Cardiac muscle cell (in vitro differentiated cells and primary cell): ENCODE results near the gene RPTN. TPM values are rescaled to one million over a fixed set of nuclear protein-coding genes. Genes with fewer than 3 reads are reported as not detected.

Source experiments
- DNase-seq, 2 donors: peaks; one replicate each; pipeline versions ENCODE4 v3.0.0 to v3.0.0-alpha.2; 2010 to 2017; ENCODE audit warnings: low read depth in 1 of 2, low spot score in 1 of 2
- H3K27ac ChIP-seq: fragments of 200-600 bp; sonication (generic); 2 replicates; pipeline ENCODE4 v1.5.1; 2016
- H3K27me3 ChIP-seq: fragments of 200-600 bp; sonication (generic); 2 replicates; pipeline ENCODE4 v1.6.0; 2016; ENCODE audit warnings: control low read depth
- H3K36me3 ChIP-seq: fragments of 200-600 bp; sonication (generic); 2 replicates; pipeline ENCODE4 v1.5.1; 2016; ENCODE audit warnings: control low read depth
- H3K4me1 ChIP-seq: fragments of 200-600 bp; sonication (generic); 2 replicates; pipeline ENCODE4 v1.8.1; 2017; ENCODE audit warnings: low read depth, mild to moderate bottlenecking, mixed run types
- H3K4me3 ChIP-seq: fragments of 200-600 bp; sonication (generic); 2 replicates; pipeline ENCODE4 v1.5.1; 2016; ENCODE audit warnings: mild to moderate bottlenecking
- H3K9me3 ChIP-seq: fragments of 200-600 bp; sonication (generic); 2 replicates; pipeline ENCODE4 v1.5.1; 2017; ENCODE audit warnings: low read depth, mild to moderate bottlenecking, control low read depth
- polyA plus RNA-seq: library from polyadenylated mRNA; unstranded; fragments of >200 nt; fragmentation: Nextera tagmentation; extraction: Ambion mirVana; gene quantifications from 2 replicates; pipeline ENCODE4 v1.2.1, GENCODE V29; 2016
- total RNA-seq: library from RNA; depleted of rRNA; stranded (reverse); fragments of >200 nt; gene quantifications from 2 replicates; pipeline ENCODE4 v1.2.3, GENCODE V29; 2016
- TF ChIP-seq, protein P1 (sequence below): IDR thresholded peaks from 2 replicates; pipeline ENCODE4 v1.5.1; 2012; ENCODE audit warnings: low read depth, mild to moderate bottlenecking, low read length

The RPTN gene
- total and polyA plus RNA-seq, 2 experiments from 2014 or later: not detected

DNA sequence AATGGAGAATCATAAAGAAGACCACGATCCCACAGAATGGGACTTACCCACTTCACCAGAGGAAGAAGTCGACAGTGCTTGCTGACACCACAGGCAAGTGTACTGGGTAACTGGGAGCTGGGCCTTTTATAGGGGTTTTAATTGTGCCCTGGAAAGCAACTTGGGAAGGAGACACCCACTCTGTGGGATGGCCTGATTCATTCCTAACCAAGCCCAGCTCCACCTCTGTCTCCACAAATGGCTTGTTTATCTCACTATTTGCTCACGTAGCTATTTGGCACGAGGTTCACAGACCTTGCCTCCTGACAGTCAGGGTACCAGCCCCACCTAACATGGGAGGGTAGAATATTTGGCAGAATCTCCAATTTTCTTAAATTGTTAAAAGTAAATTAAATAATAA lies 43.7 kb downstream of the RPTN start, which contains the start of gene TCHH:
Gene TCHH (minus strand): TSS at position 101 of the 400 bp plus-strand sequence. CDS start 1,364 bp downstream, outside the sequence.
- no peak for DNase-seq
- Histone ChIP-seq H3K4me3 (no peak within 1 kb of the TSS), H3K27ac (no peak within 1 kb of the TSS), H3K4me1 (no peaks in the 10 kb centered on the region), H3K36me3 (no peaks in the 10 kb centered on the region), H3K9me3 (peaks cover 4% of the 10 kb centered on the region), H3K27me3 (peaks cover 40% of the 10 kb centered on the region)
- TF ChIP-seq, protein P1, sequence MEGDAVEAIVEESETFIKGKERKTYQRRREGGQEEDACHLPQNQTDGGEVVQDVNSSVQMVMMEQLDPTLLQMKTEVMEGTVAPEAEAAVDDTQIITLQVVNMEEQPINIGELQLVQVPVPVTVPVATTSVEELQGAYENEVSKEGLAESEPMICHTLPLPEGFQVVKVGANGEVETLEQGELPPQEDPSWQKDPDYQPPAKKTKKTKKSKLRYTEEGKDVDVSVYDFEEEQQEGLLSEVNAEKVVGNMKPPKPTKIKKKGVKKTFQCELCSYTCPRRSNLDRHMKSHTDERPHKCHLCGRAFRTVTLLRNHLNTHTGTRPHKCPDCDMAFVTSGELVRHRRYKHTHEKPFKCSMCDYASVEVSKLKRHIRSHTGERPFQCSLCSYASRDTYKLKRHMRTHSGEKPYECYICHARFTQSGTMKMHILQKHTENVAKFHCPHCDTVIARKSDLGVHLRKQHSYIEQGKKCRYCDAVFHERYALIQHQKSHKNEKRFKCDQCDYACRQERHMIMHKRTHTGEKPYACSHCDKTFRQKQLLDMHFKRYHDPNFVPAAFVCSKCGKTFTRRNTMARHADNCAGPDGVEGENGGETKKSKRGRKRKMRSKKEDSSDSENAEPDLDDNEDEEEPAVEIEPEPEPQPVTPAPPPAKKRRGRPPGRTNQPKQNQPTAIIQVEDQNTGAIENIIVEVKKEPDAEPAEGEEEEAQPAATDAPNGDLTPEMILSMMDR: no peak

DNA sequence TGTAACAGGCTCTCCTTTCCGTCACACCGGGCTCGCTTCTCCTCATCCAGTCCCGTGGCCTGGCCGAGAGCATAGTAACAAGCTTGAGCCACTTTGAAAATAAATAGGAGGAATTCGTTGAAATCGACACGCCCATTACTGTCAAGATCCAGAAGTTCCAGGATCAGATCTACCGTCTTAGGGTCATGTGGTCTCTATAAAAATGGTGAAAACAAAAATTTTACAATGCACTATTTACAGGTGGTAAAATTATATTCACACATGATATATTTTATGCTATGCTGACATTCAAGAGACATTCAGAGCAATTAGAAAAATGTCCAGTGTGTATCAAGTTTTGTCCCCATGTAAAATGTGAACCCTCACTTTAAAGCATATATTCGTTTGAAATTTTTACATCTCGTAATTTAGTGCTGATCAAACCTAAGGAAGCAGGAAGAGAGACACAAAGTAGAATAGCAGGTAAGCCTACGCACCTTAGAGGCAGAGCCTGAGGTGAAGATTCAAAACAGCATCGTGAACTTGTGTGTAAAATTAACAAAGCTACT lies 46.1 kb downstream of the RPTN start:
- TF ChIP-seq, protein P1: no peak
- peaks cover 64% of the 10 kb centered on the region for H3K27me3 ChIP-seq
- no peak overlapping the region for H3K27ac ChIP-seq
- H3K4me3 ChIP-seq: no peak overlapping the region
- DNase-seq: no peak
- H3K36me3 ChIP-seq: no peaks in the 10 kb centered on the region
- H3K4me1 ChIP-seq: no peaks in the 10 kb centered on the region
- H3K9me3 ChIP-seq: no peaks in the 10 kb centered on the region

DNA sequence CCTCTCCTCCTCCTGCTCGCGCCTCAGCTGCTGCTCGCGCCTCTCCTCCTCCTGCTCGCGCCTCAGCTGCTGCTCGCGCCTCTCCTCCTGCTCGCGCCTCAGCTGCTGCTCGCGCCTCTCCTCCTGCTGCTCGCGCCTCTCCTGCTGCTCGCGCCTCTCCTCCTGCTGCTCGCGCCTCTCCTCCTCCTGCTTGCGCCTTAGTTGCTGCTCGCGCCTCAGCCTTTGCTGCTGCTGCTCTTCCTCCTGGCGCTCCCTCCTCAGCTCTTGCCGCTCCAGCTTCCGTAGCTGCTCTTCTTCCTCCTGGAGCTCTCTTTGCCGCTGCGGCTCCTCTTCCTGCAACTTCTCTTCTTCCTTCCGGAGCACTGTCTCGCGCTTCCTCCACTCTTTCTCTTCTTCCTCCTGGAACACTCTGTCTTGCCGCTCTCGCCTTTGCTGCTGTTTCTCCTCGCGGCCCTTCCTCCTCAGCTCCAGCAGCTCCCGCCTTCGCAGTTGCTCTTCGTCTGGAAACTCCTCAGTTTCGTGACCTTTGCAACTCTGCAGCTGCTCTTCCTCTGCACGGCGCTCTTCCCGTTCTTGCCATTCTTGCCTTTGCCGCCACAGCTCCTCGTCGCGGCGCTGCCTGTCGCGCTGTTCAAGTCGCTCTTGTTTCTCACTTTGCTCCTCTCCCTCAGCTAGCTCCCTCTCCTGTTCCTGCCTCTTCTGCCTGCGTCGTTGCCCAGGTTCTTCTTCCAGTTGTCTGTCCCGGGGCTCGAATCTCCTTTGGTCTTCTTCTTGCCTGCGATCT lies 46.7 kb downstream of the RPTN start:
- peak in 1 of 2 donors; percentile 39 for DNase-seq
- no peaks in the 10 kb centered on the region for H3K9me3 ChIP-seq

DNA sequence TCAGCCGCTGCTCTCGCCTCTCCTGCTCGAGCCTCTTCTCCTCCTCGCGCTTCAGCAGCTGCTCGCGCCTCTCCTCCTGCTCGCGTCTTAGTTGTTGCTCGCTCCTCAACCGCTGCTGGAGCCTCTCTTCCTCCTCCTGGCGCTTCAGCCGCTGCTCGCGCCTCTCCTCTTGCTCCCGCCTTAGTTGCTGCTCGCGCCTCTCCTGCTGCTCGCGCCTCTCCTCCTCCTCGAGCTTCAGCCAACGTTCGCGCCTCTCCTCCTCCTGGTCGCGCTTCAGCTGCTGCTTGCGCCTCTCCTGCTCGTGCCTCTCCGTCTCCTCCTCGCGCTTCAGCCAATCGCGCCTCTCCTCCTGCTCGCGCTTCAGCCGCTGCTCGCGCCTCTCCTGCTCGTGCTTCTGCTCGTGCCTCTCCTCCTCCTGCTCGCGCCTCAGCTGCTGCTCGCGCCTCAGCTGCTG lies 47.5 kb downstream of the RPTN start:
- Histone ChIP-seq H3K27ac (no peak overlapping the region), H3K9me3 (no peaks in the 10 kb centered on the region), H3K36me3 (no peaks in the 10 kb centered on the region), H3K4me1 (no peaks in the 10 kb centered on the region), H3K4me3 (no peak overlapping the region), H3K27me3 (peaks cover 78% of the 10 kb centered on the region)
- peak in 1 of 2 donors; percentile 53 for DNase-seq
- TF ChIP-seq, protein P1: no peak

More for the DNA sequence above, 46.7 kb downstream of the RPTN start:
- TF ChIP-seq, protein P1: no peak
- H3K36me3 ChIP-seq: no peaks in the 10 kb centered on the region
- H3K4me3 ChIP-seq: no peak overlapping the region
- H3K27ac ChIP-seq: no peak overlapping the region
- peaks cover 71% of the 10 kb centered on the region for H3K27me3 ChIP-seq
- no peaks in the 10 kb centered on the region for H3K4me1 ChIP-seq

DNA sequence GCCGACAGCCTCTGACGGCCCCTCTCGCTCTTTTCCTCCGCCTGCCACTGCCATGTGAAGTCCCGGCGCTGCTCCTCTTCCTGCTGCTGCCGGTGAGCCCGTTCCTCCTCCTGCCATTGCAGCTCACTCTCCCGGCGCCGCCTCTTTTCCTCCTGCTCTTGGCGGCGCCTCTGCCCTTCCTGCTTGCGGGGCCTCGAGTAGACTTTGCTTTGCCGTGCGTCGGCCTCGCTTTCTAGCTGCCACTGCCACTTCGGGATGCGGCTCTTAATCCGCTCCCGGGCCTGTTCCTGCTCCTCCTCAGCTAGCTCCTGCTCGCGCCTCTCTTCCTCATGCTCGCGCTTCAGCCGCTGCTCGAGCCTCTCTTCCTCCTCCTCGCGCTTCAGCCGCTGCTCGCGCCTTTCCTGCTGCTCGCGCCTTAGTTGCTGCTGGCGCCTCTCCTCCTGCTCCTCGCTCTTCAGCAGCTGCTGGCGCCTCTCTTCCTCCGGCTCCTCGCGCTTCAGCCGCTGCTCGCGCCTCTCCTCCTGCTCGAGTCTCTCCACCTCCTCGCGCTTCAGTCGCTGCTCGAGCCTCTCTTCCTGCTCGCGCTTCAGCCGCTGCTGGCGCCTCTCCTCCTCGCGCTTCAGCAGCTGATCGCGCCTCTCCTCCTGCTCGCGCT lies 48.0 kb downstream of the RPTN start:
- Histone ChIP-seq H3K4me1 (no peaks in the 10 kb centered on the region), H3K36me3 (no peaks in the 10 kb centered on the region), H3K27me3 (peaks cover 83% of the 10 kb centered on the region), H3K9me3 (no peaks in the 10 kb centered on the region), H3K4me3 (no peak overlapping the region), H3K27ac (no peak overlapping the region)
- TF ChIP-seq, protein P1: no peak
- peak in 1 of 2 donors; percentile 61 for DNase-seq
